ENCODE data around the gene RANBP10.

GRCh38 chr16:67719778-67720144 is 86.6 kb downstream of the RANBP10 start:
- TF ChIP-seq POLR2AphosphoS5 (IDR thresholded peaks at IDR 0.05; ENCODE audit: borderline replicate concordance, low read depth, low read length) (no peak), FOXP2 (optimal IDR thresholded peaks at IDR 0.05; ENCODE audit: control extremely low read depth, extremely low read length, insufficient read depth) (no peak), EZH2 (IDR thresholded peaks at IDR 0.05) (no peak)

All from SK-N-MC (cell line).